Mucosa of descending colon (tissue), 3 donors: ENCODE data around the gene CCDC40. TPM values are rescaled to one million over a fixed set of nuclear protein-coding genes. Genes with fewer than 3 reads are reported as not detected.
A peak's percentile ranks its signal among the peaks of the same experiment; 100 is the strongest.

Experiments
- ATAC-seq: fragments of 200-7000 bp; cut with Tn5 transposase; one replicate; pipeline ENCODE4 v1.9.1; 2020; ENCODE audit warnings: mild to moderate bottlenecking, moderate library complexity
- DNase-seq, 3 donors: peaks; one replicate each; pipeline ENCODE4 v3.0.0-alpha.2; 2020
- H3K36me3 ChIP-seq: fragments of 200-600 bp; one replicate; pipeline ENCODE4 v1.8.0; 2021; ENCODE audit warnings: low read depth, mild to moderate bottlenecking
- H3K4me1 ChIP-seq: fragments of 200-600 bp; one replicate; pipeline ENCODE4 v1.8.0; 2021; ENCODE audit warnings: low read depth, mild to moderate bottlenecking
- H3K4me3 ChIP-seq: fragments of 200-600 bp; one replicate; pipeline ENCODE4 v1.8.0; 2021; ENCODE audit warnings: mild to moderate bottlenecking
- H3K9me3 ChIP-seq: fragments of 200-600 bp; one replicate; pipeline ENCODE4 v1.8.0; 2021; ENCODE audit warnings: mild to moderate bottlenecking
- intact Hi-C, 2 donors: fragments of 100-400 bp; cut with DNase I in 1 of 2; cut with micrococcal nuclease in 1 of 2; formaldehyde crosslinking; loops; one replicate each; pipeline versions ENCODE4 v1.11.0 to v1.11.1; 2022; cut with DNase I, micrococcal nuclease
- total RNA-seq, 3 donors: library from RNA; stranded (reverse); fragmentation: NEBNext Ultra II Directional in 2 of 3; extraction: Animal tissue kit (Norgen Biotek cat#: 25700) in 2 of 3; gene quantifications; one replicate each; pipeline versions ENCODE4 v1.2.1 to v1.2.4, GENCODE V29; 2021 to 2023
- TF ChIP-seq, protein P1 (sequence below): fragments of 200-600 bp; IDR thresholded peaks from one replicate; pipeline ENCODE4 v1.8.0; 2022; ENCODE audit warnings: antibody characterized with exemption, mild to moderate bottlenecking
- donor health status: DM: no; HTN: no; CAD: no; lungs with moderate emphysema.
- donor health status: DM: no; HTN: no; CAD: no.
- donor health status: DM: no; HTN: yes; CAD: no.

CCDC40 gene
- total RNA-seq, 3 donors from 2014 or later = 2.1 to 5.9 (median 2.7) TPM

GRCh38 chr17:80070375-80071115 is 34.1 kb downstream of the CCDC40 start:
- TF ChIP-seq, protein P1, sequence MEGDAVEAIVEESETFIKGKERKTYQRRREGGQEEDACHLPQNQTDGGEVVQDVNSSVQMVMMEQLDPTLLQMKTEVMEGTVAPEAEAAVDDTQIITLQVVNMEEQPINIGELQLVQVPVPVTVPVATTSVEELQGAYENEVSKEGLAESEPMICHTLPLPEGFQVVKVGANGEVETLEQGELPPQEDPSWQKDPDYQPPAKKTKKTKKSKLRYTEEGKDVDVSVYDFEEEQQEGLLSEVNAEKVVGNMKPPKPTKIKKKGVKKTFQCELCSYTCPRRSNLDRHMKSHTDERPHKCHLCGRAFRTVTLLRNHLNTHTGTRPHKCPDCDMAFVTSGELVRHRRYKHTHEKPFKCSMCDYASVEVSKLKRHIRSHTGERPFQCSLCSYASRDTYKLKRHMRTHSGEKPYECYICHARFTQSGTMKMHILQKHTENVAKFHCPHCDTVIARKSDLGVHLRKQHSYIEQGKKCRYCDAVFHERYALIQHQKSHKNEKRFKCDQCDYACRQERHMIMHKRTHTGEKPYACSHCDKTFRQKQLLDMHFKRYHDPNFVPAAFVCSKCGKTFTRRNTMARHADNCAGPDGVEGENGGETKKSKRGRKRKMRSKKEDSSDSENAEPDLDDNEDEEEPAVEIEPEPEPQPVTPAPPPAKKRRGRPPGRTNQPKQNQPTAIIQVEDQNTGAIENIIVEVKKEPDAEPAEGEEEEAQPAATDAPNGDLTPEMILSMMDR = no peak
- intact Hi-C loops = no loop called here
- ATAC-seq = peak; percentile 14

GRCh38 chr17:80071116-80071841 is 34.8 kb downstream of the CCDC40 start:
- H3K4me3 ChIP-seq = no peak overlapping the region
- intact Hi-C loops = no loop called here
- DNase-seq (peak in 2 of 3 donors; percentile 43 to 50), ATAC-seq (peak; percentile 45)
- H3K36me3 ChIP-seq = no peaks in the 10 kb centered on the region
- TF ChIP-seq, protein P1 = no peak
- H3K9me3 ChIP-seq = no peaks in the 10 kb centered on the region
- peaks cover 3% of the 10 kb centered on the region for H3K4me1 ChIP-seq

More at GRCh38 chr17:80070375-80071115, 34.1 kb downstream of the CCDC40 start:
- H3K36me3 ChIP-seq = no peaks in the 10 kb centered on the region
- DNase-seq = no peak
- no peak overlapping the region for H3K4me3 ChIP-seq
- peaks cover 3% of the 10 kb centered on the region for H3K4me1 ChIP-seq
- H3K9me3 ChIP-seq = no peaks in the 10 kb centered on the region

- intact Hi-C loops = no loop called here
- DNase-seq = no peak
- H3K36me3 ChIP-seq = no peaks in the 10 kb centered on the region
- peaks cover 3% of the 10 kb centered on the region for H3K4me1 ChIP-seq
- TF ChIP-seq, protein P1 = no peak
- H3K9me3 ChIP-seq = no peaks in the 10 kb centered on the region
- H3K4me3 ChIP-seq = no peak overlapping the region
- no peak for ATAC-seq
Observed at GRCh38 chr17:80072410-80072809, 36.0 kb downstream of the CCDC40 start.

- intact Hi-C loops = loop anchor here in 1 of 2 donors (10.0 kb wide), 1 partner anchor 65 kb away; the partner anchor contains the start of gene EIF4A3
- no peak for ATAC-seq
- TF ChIP-seq, protein P1 = no peak
Observed at GRCh38 chr17:80080081-80080480, 43.6 kb downstream of the CCDC40 start.

DNA sequence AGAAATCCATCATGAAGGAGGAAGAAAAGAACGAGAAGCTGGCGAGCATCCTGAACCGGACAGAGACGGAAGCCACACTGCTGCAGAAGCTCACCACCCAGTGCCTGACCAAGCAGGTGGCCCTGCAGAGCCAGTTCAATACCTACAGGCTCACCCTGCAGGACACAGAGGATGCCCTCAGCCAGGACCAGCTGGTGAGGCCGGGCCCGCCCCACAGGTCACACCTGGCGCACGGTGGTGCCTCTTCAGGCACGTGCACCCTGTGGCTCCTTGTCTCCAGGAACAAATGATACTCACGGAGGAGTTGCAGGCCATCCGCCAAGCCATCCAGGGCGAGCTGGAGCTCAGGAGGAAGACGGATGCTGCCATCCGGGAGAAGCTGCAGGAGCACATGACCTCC is 45.2 kb downstream of the CCDC40 start:
- no peak for DNase-seq
- intact Hi-C loops = loop anchor here in 1 of 2 donors (10.0 kb wide), 1 partner anchor 63 kb away; the partner anchor contains the start of gene EIF4A3

More at GRCh38 chr17:80080081-80080480, 43.6 kb downstream of the CCDC40 start:
- Histone ChIP-seq H3K4me3 (no peak overlapping the region), H3K36me3 (no peaks in the 10 kb centered on the region), H3K9me3 (no peaks in the 10 kb centered on the region), H3K4me1 (no peaks in the 10 kb centered on the region)
- no peak for DNase-seq

More for the DNA sequence above, 45.2 kb downstream of the CCDC40 start:
- Histone ChIP-seq H3K36me3 (no peaks in the 10 kb centered on the region), H3K4me1 (no peaks in the 10 kb centered on the region), H3K4me3 (no peak overlapping the region), H3K9me3 (no peaks in the 10 kb centered on the region)
- TF ChIP-seq, protein P1 = no peak
- ATAC-seq = no peak
